Prostate gland (tissue), 2 donors: ENCODE measurements around the gene HCFC1R1. TPM values are rescaled to one million over a fixed set of nuclear protein-coding genes. Genes with fewer than 3 reads are reported as not detected.
A peak's percentile ranks its signal among the peaks of the same experiment; 100 is the strongest.

Experiments
- DNase-seq: peaks from one replicate; pipeline ENCODE4 v3.0.0-alpha.2; 2019; ENCODE audit warnings: low spot score
- H3K27ac ChIP-seq, 2 donors: fragments of 200-600 bp; sonication (generic); 2 replicates each; pipeline ENCODE4 v1.5.1; 2017 to 2019
- H3K27me3 ChIP-seq: fragments of 200-600 bp; sonication (generic); replicated peaks from 2 replicates; pipeline ENCODE4 v1.5.1; 2019; ENCODE audit not compliant: insufficient read depth
- H3K36me3 ChIP-seq, 2 donors: fragments of 200-600 bp; sonication (generic); 1 replicate in 1 of 2; 2 replicates in 1 of 2; pipeline versions ENCODE4 v1.5.1 to v1.8.1; 2017 to 2019
- H3K4me1 ChIP-seq: fragments of 200-600 bp; sonication (generic); replicated peaks from 2 replicates; pipeline ENCODE4 v1.5.1; 2019
- H3K4me3 ChIP-seq, 2 donors: fragments of 200-600 bp; sonication (generic); 2 replicates each; pipeline ENCODE4 v1.5.1; 2017 to 2019
- H3K9me3 ChIP-seq: fragments of 200-600 bp; sonication (generic); 2 replicates; pipeline ENCODE4 v1.5.1; 2017
- POLR2A ChIP-seq: fragments of 450-650 bp; IDR thresholded peaks from one replicate; pipeline ENCODE4 v1.6.1; 2016; ENCODE audit warnings: antibody characterized with exemption, mild to moderate bottlenecking
- POLR2AphosphoS5 ChIP-seq: sonication (generic); formaldehyde crosslinking; IDR thresholded peaks from one replicate; pipeline ENCODE4 v1.6.1; 2017; ENCODE audit warnings: antibody characterized with exemption
- whole genome bisulfite sequencing: methylation state at CpG from one replicate; pipeline ENCODE4 v1.1.5; 2018; 5-methylcytosine and 5-hydroxymethylcytosine counted together
- intact Hi-C: fragments of 100-400 bp; cut with DNase I; formaldehyde crosslinking; loops from one replicate; pipeline ENCODE4 v1.14.2; 2022
- total RNA-seq, 2 donors: library from RNA; depleted of rRNA; stranded (reverse); fragments of >200 nt; gene quantifications; one replicate each; pipeline ENCODE4 v1.1.0, GENCODE V29; 2016
- TF ChIP-seq, protein P1 (sequence below), 4 experiments: fragments of 200-600 bp in 2 of 4; fragments of 450-650 bp in 2 of 4; sonication (generic) in 2 of 4; IDR thresholded peaks; 1 replicate in 3 of 4; 2 replicates in 1 of 4; pipeline ENCODE4 v1.5.1; 2016 to 2019; ENCODE audit warnings: antibody characterized with exemption in 4 of 4, mild to moderate bottlenecking in 2 of 4, moderate library complexity in 2 of 4

HCFC1R1 gene
- total RNA-seq, 2 donors from 2014 or later: 52.4 to 67.0 TPM

DNA sequence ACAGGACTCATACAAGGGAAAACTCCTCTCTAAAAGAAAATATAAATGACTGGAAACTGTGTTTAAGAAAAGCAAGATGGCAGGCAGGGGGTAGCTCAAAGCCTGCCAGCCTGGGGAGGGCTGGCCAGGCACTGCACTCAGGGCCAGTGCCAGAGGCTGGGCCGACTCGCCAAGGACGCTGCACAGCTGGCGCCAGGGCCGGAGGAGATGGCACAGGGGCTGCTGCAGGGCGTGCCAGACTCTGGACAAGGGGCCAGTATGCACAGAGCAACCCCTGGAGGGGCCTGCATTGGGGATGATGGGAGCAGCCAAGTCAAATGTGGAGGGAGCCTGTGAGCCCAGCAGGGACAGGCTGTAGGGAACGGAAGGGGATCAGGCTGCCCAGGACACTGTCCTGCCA, 47.5 kb downstream of the HCFC1R1 start:
- WGBS: 62% methylated on average over 7 of the region's 7 CpGs

DNA sequence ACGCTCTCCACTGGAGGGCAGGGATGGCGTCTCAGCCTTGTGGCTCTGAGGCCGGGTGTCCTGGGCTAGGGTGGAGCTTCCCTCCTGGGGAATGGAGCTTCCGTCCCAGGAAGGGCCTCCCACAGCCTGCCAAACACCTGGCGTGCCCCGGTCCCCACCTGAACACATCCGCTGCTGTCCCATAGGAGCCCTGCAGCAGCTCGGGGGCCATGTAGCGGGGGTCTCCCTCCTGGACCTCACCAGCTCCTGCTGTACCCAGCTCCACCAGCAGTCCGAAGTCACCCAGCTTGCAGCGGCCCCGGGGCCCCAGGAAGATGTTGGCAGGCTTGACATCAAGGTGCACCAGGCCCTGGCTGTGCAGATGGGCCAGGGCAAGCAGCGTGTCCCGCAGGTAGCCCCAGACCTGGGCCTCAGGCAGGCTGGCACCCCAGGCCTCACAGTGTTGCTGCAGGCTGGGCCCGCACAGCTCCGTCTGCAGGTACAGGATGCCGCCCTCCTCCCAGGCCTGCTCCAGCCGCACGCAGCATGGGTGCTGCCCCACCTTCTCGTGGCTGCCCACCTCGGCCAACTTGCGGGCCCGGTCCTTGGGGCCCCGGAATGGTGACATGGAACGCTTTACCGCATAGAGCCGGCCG, 48.5 kb downstream of the HCFC1R1 start:
- Histone ChIP-seq H3K9me3 (no peaks in the 10 kb centered on the region), H3K27ac (no peak overlapping the region), H3K4me1 (peaks cover 38% of the 10 kb centered on the region), H3K27me3 (no peaks in the 10 kb centered on the region), H3K4me3 (no peak overlapping the region), H3K36me3 (no peaks in the 10 kb centered on the region)
- no peak for DNase-seq
- WGBS: 92% methylated on average over 19 of the region's 28 CpGs
- intact Hi-C loops: no loop called here
- TF ChIP-seq POLR2AphosphoS5: no peak
- TF ChIP-seq POLR2A: no peak
- TF ChIP-seq, protein P1, sequence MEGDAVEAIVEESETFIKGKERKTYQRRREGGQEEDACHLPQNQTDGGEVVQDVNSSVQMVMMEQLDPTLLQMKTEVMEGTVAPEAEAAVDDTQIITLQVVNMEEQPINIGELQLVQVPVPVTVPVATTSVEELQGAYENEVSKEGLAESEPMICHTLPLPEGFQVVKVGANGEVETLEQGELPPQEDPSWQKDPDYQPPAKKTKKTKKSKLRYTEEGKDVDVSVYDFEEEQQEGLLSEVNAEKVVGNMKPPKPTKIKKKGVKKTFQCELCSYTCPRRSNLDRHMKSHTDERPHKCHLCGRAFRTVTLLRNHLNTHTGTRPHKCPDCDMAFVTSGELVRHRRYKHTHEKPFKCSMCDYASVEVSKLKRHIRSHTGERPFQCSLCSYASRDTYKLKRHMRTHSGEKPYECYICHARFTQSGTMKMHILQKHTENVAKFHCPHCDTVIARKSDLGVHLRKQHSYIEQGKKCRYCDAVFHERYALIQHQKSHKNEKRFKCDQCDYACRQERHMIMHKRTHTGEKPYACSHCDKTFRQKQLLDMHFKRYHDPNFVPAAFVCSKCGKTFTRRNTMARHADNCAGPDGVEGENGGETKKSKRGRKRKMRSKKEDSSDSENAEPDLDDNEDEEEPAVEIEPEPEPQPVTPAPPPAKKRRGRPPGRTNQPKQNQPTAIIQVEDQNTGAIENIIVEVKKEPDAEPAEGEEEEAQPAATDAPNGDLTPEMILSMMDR (IDR thresholded peaks at IDR 0.05): no peak

More for the DNA sequence above, 47.5 kb downstream of the HCFC1R1 start:
- Histone ChIP-seq H3K27me3 (no peaks in the 10 kb centered on the region), H3K9me3 (no peaks in the 10 kb centered on the region), H3K36me3 (no peaks in the 10 kb centered on the region), H3K4me3 (no peak overlapping the region), H3K27ac (peak overlapping the region in 1 of 2 donors; percentile 63), H3K4me1 (peaks cover 33% of the 10 kb centered on the region)
- intact Hi-C loops: no loop called here
- TF ChIP-seq, protein P1 (IDR thresholded peaks at IDR 0.05): no peak
- TF ChIP-seq POLR2A: no peak
- no peak for TF ChIP-seq POLR2AphosphoS5
- no peak for DNase-seq

DNA sequence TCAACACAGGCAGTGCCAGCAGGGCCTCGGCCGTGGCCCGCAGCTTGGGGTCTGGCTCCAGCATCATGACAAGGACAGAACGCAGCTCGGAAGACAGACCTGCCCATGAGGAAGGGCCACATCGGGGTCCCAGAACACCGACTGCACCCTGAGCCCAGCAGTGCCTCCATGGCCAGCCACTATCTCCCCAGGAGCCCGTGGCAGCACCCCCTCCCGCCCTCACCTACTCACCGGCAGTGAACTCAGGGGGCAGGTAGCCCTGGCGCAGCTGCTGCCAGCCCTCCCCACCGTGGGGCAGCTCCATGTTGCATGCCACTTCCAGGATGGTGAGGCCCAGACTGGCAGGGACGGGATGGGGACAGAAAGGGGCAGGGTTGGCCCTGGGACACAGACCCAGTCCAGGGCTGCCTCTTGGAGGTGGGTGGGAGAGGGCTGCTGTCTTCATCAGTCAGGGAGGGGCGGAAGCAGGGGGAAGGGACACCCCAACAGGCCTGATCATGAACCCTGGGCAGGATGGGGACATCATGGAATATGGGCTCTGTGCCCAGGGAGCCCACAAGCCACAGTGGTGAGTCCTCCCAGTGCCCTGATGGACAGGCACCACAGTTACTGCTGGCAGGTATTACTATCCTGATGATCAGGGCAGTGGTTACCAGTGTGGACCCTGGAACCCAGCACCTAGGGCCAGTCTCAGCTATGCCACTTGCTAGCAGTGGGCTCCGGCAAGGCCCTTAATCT, 49.3 kb downstream of the HCFC1R1 start:
- Histone ChIP-seq H3K36me3 (no peaks in the 10 kb centered on the region), H3K27ac (no peak overlapping the region), H3K27me3 (no peaks in the 10 kb centered on the region), H3K9me3 (no peaks in the 10 kb centered on the region), H3K4me1 (peaks cover 37% of the 10 kb centered on the region), H3K4me3 (no peak overlapping the region)
- 67% methylated on average over 15 of the region's 15 CpGs for WGBS
- intact Hi-C loops: no loop called here
- no peak for TF ChIP-seq POLR2AphosphoS5
- no peak for TF ChIP-seq POLR2A
- TF ChIP-seq, protein P1 (IDR thresholded peaks at IDR 0.05): no peak
- DNase-seq: no peak

DNA sequence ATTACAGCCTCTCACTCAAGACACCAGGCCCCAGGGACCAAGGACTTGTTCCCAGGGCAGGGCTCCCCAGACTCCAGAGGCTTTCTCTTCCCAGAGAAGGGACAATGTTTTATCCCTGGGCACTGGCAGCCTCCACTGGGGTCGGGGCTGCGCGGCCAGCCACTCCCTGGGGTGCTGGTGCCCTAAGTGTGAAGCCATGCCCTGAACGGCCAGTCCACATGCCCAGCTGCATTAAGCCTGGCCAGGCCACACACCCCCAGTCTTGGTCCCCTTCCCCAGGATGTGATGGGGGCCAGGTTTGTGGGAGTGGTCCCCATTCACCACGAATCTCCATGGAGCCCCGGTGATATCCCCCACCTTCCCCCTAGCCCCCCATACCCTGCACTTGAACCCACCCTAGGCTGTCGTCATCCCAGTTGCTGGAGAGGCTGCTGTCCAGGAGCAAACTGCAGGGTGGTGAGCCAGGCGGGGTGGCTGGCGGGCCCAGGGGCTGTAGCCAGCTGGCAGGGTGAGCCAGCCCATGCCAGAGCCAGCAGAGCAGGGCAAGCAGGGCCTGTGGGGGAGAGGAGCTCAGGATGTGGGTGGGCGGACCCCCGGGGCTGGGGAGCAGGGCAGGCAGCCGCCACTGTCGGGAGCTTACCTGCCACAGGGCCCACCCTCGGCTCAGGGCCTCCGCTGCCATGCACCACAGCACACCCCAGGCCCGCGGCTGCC, 50.0 kb downstream of the HCFC1R1 start:
- Histone ChIP-seq H3K27me3 (no peaks in the 10 kb centered on the region), H3K27ac (peak overlapping the region; percentile 54), H3K4me3 (no peak overlapping the region), H3K9me3 (no peaks in the 10 kb centered on the region), H3K36me3 (no peaks in the 10 kb centered on the region), H3K4me1 (peaks cover 37% of the 10 kb centered on the region)
- TF ChIP-seq, protein P1 (IDR thresholded peaks at IDR 0.05): no peak
- TF ChIP-seq POLR2A (no peak), POLR2AphosphoS5 (no peak)
- intact Hi-C loops: no loop called here
- no peak for DNase-seq
- 44% methylated on average over 14 of the region's 17 CpGs for WGBS
